GM21576 (cell line): ENCODE results near the gene MTARC1.

Experiments used
- ATAC-seq: cut with Tn5 transposase; IDR thresholded peaks from one replicate; pipeline ENCODE4 v1.9.1; 2021; ENCODE audit warnings: mild to moderate bottlenecking, moderate library complexity; ENCODE audit not compliant: unreplicated experiment

Gene MTARC1

DNA sequence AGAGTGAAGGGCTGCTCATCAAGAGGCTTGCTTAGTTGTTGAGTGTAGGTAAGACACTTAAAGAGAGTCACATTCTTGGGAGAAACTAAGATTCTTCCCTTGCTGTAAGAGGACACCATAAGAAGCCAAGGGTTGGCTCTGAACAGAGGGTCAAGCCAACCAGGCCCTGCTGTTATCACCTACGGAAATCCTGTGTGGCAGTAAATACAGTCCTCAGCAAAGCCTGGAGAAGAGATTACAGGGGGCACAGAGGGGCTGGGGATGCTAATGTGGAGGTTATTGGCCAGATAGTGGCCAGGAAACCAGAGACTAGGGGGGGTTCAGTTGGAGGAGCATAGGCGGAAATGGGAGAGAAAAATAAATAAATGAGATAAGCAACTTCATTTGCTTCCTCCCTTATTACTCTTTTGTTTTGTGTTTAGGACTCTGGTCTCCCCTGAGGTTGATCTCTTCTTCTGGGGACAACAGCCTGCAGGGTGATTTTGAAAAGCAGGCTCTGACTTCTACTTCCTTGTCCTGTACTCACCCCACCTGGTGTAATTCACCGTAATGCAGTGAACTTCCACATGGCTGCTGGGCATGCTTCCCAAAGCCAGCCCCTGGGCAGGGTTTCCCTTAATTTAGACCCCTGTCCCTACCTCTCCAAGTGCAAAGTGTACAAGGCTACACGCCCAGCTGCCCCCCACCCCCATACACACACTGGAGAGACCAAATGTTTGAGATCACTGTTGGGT, 40.9 kb downstream of the MTARC1 start:
- no peak for ATAC-seq

DNA sequence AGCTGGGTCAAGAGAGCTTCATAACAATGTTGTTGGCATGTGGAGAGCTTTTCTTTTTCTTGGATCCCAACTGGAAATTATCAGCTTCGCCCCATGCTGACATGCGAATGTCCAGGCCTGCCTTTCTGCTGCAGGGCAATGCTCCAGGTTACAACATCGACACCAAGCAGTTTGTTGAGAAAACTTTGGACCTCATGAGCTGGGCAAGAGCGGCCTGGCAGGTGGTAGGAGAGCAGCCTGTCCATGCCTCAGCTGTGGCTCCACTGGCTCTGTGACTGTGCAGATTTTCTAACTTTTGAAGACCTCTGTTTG, 41.4 kb downstream of the MTARC1 start:
- ATAC-seq: no peak

DNA sequence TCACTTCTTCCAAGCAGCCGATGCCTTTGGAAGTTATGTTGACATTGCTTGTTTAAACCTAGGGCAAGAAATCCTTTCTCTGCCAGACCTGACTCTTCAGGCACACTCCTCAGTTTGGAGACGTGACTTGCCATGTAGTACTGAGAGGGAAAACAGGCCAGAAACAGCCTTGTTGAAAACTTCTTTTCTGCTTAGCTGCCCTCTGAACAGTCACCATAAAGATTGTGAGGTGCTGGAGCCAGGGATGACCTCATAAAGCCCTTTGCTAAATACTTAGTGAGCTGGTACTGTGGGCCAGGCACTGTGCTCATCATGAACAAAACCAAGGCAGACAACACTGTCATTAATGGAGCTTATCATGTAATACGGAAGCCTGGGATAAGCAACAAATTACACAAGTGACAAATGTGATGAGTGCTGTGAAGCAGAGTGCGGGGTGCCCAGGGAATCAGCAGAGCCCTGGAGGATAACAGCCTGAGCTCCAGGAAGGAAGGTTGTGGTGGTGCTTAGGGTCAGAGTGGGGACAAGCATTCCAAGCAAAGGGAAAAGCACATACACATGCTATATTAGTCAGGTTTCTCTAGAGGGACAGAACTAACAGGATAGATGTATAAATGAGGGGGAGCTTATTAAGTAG, 42.4 kb downstream of the MTARC1 start:
- no peak for ATAC-seq

DNA sequence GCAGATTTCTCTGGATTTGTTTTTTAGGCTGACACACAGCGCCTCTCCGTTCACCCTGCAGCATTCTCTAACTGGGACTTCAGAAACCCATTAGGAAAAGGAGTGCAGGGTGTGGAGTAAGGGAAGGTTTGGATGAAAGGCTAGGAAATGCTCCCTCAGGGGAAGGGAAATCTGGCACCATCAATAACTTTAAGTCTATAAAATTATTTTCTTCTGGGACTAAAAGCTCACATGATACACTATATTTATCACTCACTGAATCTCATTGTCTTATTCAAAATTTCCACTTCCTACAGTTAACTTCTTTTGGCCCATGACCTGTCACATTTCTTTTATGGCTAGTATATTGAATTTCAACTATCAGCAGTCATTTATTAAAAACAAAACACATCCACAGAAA, 46.7 kb downstream of the MTARC1 start:
- no peak for ATAC-seq

DNA sequence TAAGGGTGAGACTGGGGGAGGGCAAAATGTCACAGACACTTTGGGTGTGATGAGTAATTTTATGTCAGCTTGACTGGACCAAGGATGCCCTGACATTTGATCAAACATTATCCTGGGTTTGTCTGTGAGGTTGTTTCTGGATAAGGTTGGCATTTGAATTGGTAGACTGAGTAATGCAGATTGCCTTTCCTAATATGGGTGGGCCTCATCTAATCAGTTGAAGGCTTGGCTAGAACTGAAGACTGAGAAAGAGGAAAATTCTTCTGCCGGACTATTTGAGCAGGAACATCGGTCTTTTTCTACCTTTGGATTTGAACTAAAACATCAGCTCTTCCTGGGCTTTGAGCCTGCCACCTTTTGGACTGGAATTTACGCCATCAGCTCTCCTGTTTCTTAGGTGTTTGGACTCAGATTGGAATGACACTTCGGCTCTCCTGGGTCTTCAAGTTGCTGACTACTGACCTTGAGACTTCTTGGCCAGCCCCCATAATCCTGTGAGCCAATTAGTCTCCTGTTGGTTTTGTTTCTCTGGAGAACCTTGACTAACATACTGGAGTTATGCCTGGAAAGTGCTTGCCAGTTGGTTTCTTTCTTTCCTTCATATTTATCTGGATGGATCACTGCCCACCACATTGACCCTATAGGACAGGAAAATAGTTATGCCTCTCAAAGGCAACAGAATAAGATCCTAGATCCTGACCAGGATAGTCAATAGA, 47.6 kb downstream of the MTARC1 start:
- ATAC-seq: no peak
